Middle frontal gyrus (tissue), 1 donor: Measurements from ENCODE around the gene GOLGA6L10.
"Not testable (repeated sequence)": the region's sequence is repeated elsewhere in the genome, so short reads cannot be mapped to it uniquely, and the experiment has no call there.

Source experiments
- DNase-seq: peaks from one replicate; pipeline ENCODE4 v3.0.0-alpha.2; 2015; ENCODE audit warnings: low spot score; ENCODE audit errors: extremely low spot score

The GOLGA6L10 gene, protein sequence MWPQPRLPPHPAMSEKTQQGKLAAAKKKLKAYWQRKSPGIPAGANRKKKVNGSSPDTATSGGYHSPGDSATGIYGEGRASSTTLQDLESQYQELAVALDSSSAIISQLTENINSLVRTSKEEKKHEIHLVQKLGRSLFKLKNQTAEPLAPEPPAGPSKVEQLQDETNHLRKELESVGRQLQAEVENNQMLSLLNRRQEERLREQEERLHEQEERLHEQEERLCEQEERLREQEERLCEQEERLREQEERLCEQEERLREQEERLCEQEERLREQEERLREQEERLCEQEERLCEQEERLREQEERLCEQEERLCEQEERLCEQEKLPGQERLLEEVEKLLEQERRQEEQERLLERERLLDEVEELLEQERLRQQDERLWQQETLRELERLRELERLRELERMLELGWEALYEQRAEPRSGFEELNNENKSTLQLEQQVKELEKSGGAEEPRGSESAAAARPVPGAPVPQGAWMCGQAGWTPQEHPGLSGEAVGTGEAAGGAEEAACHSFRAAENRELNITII

DNA sequence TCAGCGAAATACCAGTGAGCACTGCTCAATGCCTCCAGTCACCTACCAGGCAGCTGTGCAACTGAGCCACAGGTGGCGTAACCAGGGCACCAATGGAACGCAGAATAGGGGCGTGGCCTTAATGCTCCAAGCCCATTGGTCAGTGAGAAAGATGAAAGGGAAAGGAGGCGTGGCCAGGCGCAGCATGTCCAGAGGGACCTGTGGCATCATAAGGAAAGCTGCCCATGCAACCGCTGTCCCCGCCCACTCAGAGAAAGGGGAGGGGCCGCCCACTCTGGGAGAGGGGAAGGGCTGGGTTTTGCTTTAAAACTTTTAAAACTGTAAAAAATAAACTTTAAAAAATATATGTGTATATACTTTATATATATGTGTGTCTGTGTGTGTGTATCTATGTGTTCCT lies at the start of gene GOLGA6L10:
GOLGA6L10 (minus strand) TSS at position 101 of the 400 bp plus-strand sequence; CDS start at position 1, 100 bp downstream.
- DNase-seq, result not testable (repeated sequence)

GRCh38 chr15:82398785-82399184 lies 49.5 kb upstream of the GOLGA6L10 start:
- no peak for DNase-seq

DNA sequence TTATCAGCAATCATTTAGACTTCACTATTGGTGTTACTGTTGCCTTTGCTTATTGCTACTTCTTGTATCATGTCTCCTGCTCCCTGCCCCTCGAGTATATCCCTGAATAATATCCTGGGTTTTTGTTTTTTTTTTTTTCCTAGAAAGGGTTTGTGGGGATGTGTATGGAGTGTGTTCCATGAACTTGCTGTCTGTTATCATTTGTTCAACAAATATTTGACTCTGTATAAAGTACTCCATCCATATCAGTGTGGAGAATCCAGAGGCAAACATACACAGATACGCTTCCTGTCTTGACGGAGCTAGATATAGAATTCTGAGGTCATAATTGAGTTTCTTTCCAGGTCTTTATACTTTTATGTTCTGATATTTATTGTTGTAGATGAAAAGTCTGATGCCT lies 48.5 kb upstream of the GOLGA6L10 start:
- DNase-seq, result no peak

- not testable (repeated sequence) for DNase-seq
These were observed 46.5 kb upstream of the GOLGA6L10 start for GRCh38 chr15:82395788-82396187.

DNA sequence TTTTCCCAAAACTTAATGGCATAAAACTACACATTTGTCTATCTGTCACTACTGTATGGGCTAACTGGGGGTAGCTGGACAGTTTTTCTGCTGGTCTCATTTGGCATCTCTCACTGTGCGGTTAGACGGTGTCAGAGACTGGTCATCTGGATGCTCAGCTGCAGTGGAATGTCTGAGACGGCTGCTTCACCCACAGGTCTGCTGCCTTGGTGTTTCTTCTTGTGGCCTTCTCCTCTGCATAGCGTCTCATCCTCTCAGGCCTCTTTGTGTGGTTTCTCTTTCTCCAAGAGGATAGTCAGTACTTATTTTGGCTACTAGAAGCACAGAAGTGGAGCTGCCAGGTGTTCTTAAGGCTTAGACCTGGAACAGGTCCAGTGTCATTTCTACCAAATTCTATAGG lies 44.4 kb upstream of the GOLGA6L10 start:
- DNase-seq, result no peak

GRCh38 chr15:82392077-82392476 lies 42.8 kb upstream of the GOLGA6L10 start:
- DNase-seq, result not testable (repeated sequence)

DNA sequence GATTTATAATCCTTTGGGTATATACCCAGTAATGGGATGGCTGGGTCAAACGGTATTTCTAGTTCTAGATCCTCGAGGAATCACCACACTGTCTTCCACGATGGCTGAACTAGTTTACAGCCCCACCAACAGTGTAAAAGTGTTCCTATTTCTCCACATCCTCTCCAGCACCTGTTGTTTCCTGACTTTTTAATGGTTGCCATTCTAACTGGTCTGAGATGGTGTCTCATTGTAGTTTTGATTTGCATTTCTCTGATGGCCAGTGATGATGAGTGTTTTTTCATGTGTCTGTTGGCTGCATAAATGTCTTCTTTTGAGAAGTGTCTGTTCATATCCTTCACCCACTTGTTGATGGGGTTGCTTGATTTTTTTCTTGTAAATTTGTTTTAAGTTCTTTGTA lies 40.9 kb upstream of the GOLGA6L10 start:
- DNase-seq, result not testable (repeated sequence)

DNA sequence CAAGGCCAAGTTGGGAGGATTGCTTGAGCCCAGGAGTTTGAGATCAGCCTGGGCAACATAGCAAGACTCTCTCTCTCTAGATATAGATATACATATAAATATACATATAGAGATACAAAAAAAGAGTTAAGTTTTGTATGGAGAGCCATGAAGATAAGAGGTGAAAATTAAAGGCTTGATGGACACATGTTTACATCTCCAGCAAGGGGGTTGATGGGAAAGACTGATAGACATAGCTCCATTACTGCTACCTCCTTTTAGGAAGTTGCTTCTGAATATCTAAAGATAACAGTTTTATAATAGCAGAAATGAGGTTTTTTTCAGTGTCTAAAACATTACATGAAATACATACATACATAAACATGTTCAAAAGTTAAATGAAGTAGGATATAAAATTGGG lies 37.9 kb upstream of the GOLGA6L10 start:
- DNase-seq, result not testable (repeated sequence)

- not testable (repeated sequence) for DNase-seq
These were observed 32.2 kb upstream of the GOLGA6L10 start for GRCh38 chr15:82381330-82381955.

DNA sequence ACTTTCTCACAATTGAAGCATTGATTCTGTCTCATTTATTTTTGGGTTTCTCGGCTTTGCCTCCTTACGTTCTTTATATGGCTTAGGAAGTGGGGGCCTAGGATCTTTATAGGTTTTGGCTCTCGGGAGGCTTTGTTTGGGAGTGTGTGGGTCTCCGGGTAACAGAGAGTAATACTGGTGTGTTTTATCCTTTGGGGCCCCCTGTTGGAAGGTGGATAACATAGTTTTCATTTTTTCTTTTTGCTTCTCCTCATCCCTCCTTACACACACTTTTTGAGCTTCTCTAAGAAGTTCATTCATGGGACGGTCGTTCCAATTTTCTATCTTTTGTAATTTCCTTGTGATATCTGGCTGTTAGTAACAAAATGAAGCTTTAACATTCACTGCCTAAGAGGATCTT lies 30.3 kb upstream of the GOLGA6L10 start:
- DNase-seq, result not testable (repeated sequence)

DNA sequence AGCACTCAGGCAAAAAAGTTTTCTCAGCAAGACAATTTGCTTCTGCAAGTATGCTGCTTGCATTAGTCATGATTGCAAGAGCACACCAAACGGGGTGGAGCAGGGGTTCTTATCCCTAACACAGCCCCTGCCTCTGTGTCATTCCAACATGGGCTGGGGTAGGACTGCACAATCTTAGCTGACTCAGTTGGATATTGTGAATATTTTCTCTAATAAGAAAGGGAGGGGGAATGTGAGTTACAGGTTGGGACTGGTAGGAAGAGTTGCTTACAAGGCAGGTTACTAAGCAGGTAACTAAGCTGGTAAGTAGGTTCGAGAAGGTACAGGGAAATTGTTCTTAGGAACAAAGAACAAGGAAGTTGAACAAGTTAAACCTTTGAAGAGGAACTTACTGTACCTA lies 24.4 kb upstream of the GOLGA6L10 start:
- not testable (repeated sequence) for DNase-seq

DNA sequence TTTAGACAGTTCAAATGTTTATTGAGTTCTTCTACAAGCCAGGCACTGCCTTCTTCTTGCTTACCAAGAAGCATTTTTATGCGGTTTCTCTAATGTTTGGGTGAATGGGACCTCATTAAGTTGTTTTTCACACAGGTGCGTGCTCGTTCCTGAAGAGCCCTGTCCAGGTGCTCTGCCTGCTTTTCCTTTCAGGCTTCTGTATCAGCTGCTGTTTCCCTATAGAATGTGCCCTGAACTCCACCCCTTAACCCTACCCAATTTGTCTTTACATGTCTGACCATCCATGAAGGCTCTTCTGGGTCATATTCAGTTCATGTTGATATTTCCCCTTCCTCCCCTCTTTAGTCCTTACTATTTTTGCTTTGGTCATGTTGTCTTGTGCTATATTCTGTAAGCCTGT lies 22.4 kb upstream of the GOLGA6L10 start:
- no peak for DNase-seq

DNA sequence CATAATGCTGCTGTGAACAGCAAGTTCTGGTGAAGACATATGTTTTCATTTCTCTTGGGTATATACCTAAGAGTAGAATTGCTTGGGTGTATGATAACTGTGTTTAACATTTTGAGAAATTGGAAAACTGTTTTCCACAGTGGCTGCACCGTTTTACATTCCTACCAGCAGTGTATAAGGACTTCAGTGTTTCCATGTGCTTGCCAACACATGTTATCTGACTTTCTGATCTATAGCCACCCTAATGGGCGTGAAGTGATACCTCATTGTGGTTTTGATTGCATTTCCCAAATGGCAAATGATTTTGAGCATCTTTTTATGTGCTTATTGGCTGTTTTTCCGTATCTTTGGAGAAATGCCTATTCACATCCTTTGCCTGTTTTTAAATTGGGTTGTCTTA lies 18.5 kb upstream of the GOLGA6L10 start:
- not testable (repeated sequence) for DNase-seq

- DNase-seq, result not testable (repeated sequence)
These were observed 16.5 kb upstream of the GOLGA6L10 start for GRCh38 chr15:82365692-82366323.

DNA sequence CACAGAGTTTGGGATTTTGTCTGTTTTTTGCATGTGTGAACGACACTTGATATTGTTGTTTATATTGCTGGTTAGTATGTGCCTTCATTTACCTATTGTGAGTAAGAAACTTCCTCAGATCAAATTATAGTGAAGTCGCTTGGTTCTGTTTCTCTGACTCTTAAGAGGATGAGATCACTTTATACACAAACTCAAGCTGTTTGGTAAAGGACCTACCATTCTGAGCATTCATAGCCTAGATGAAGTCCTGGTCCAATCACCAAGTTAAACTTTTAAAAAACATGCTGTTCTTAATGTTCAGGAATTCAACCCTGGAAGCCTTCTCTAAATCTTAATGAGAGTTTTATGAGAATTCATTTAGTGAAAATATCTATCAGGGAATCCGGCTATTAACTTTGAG lies 15.3 kb upstream of the GOLGA6L10 start:
- DNase-seq, result not testable (repeated sequence)

GRCh38 chr15:82362790-82363189 lies 13.5 kb upstream of the GOLGA6L10 start:
- not testable (repeated sequence) for DNase-seq

DNA sequence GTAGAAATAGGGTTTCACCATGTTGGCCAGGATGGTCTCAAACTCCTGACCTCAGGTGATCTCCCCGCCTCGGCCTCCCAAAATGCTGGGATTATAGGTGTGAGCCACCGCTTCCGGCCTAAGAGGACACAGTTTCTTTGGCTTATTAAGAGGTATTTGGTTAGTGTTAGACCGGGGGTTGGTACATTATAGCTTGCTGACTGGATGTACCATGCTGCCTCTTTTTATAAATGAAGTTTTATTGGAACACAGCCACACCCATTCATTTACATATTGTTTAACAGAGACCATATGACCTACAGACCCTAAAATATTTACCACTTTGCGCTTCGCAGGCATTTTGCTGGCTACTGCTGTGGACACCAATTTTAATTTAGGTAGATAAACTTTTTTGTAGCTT lies 11.3 kb upstream of the GOLGA6L10 start:
- DNase-seq, result not testable (repeated sequence)

DNA sequence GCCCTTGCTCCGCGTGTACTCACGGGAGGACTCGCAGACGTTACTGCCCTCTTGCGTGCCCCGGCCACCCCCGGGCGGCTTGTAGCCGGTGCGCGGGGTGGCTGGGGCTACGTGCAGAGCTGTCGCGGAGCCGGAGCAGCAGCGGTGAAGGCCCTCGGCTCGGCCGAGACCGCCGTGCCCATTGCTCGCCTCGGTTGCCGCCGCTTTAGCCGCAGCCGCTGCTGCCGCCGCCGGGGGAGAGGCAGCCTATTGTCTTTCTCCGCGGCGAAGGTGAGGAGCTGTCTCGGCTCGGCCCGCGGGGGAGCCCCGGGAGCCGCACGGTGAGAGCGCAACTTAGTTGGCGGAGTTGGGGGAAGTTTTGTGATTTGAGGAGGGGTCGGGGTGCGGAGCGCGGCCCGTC lies 5.8 kb upstream of the GOLGA6L10 start:
- DNase-seq, result not testable (repeated sequence)

- not testable (repeated sequence) for DNase-seq
These were observed 5.3 kb upstream of the GOLGA6L10 start for GRCh38 chr15:82354546-82354945.

- DNase-seq, result not testable (repeated sequence)
These were observed 1.6 kb downstream of the GOLGA6L10 start for GRCh38 chr15:82347645-82348044.

DNA sequence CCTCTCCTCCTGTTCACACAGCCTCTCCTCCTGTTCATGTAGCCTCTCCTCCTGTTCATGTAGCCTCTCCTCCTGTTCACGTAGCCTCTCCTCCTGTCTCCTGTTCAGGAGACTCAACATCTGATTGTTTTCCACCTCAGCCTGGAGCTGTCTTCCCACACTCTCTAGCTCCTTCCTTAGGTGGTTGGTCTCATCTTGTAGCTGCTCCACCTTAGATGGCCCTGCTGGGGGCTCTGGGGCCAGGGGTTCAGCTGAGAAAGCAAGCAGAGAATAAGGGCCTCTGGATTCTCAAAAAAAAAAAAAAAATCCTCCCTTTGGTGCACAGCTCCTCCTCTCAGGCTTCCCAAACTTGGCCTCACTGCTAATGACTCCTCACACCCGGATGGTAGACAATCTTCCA lies 4.1 kb downstream of the GOLGA6L10 start:
- DNase-seq, result not testable (repeated sequence)

DNA sequence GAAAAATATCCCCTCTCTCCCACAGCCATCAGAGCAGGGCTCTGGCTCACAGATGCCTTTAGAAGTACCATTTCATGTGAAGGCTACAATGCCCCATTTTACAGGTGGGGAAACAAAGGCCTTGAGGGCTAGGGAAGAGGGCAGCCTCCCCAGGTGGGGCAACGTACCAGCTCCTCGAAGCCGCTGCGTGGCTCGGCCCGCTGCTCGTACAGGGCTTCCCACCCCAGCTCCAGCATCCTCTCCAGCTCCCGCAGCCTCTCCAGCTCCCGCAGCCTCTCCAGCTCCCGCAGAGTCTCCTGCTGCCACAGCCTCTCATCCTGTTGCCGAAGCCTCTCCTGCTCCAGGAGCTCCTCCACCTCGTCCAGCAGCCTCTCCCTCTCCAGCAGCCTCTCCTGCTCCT lies 4.9 kb downstream of the GOLGA6L10 start:
- not testable (repeated sequence) for DNase-seq
